Stimulated activated CD8-positive, alpha-beta memory T cell treated with anti-CD3 and anti-CD28 coated beads, Interleukin-2, amount 100 ng/mL, for 1 hour (primary cell): ENCODE results near the gene TP53RK.

ENCODE experiments used
- DNase-seq, 2 donors: peaks; one replicate each; pipeline ENCODE4 v3.0.0-alpha.2; 2020; ENCODE audit warnings: low read depth in 2 of 2

TP53RK gene

DNA sequence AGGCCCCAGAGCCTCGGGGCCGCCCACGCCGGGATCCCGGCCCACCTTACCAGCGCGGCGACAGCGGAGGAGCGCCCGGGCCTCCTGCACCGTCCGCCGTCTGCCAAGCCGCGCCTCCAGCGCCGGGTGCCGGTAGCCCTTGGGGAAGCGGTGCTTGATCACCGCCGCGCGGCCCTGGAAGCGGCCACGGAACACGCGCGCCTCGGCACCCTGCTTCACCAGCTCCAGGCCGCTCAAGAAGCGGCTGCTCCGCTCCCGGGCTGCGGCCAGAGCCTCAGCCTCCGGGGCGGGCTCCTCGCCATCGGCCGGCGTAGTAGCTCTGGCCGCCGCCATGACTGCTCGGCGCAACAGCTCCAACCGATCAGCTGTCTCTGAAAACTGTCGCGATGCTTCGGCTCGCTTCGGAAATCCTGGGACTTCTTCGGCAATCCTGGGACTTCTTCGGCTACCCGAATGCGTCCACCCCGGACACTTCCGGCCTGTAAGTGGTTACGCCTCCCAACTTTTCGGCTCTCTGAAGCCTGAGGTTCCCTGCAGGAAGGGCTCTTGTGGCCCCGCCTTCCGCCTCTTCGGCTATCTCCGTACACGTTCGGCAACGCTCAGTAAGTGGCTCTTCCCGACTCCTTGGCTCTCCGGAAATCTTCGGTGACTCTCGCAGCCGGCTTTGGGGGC is at the start of gene TP53RK:
Gene TP53RK (minus strand): TSS at position 363 of the 672 bp plus-strand sequence. CDS start 30 bp downstream, at position 333.
- DNase-seq: peak; percentile 86 to 89

DNA sequence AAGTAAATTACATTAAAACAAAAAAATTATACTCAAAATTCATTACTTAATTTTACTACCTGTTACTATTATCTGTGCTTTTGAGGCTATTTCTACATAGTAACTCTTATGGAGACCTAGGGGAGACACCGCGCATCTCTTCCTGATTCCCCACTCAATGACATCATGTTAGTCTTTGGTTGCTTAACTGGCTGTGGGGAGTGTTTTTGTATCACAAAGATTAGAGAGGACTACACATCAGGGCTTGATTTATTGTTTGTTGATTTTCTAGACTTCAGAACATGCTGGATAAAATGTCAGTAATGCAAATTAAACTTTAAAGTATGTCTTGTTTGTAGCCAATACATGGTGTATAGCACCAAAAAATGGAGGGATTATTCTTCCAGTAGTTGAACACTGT is 46.2 kb upstream of the TP53RK start:
- no peak for DNase-seq

DNA sequence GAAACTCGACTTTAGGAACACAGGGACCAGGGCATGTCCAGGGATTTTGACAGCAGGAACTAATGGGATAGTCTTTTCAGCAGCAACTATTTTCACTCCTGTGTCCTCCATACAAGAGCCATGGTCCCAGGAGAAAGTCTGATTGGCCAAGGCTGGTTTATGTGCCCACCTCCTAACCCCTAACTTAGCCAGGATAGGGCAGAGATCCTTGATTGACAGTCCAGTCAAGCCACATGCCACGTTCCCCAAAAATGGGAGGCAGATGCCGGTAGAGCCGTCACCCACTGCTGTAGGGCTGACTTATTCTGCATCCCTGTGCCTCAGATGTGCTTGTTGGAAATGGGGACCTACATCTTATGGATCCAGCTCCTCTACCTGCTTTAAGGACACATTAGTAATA is 42.5 kb upstream of the TP53RK start:
- DNase-seq: no peak

DNA sequence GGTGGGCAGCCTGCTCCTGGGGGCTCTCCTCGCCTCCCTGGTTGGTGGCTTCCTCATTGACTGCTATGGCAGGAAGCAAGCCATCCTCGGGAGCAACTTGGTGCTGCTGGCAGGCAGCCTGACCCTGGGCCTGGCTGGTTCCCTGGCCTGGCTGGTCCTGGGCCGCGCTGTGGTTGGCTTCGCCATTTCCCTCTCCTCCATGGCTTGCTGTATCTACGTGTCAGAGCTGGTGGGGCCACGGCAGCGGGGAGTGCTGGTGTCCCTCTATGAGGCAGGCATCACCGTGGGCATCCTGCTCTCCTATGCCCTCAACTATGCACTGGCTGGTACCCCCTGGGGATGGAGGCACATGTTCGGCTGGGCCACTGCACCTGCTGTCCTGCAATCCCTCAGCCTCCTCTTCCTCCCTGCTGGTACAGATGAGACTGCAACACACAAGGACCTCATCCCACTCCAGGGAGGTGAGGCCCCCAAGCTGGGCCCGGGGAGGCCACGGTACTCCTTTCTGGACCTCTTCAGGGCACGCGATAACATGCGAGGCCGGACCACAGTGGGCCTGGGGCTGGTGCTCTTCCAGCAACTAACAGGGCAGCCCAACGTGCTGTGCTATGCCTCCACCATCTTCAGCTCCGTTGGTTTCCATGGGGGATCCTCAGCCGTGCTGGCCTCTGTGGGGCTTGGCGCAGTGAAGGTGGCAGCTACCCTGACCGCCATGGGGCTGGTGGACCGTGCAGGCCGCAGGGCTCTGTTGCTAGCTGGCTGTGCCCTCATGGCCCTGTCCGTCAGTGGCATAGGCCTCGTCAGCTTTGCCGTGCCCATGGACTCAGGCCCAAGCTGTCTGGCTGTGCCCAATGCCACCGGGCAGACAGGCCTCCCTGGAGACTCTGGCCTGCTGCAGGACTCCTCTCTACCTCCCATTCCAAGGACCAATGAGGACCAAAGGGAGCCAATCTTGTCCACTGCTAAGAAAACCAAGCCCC is 36.2 kb upstream of the TP53RK start:
- no peak for DNase-seq

DNA sequence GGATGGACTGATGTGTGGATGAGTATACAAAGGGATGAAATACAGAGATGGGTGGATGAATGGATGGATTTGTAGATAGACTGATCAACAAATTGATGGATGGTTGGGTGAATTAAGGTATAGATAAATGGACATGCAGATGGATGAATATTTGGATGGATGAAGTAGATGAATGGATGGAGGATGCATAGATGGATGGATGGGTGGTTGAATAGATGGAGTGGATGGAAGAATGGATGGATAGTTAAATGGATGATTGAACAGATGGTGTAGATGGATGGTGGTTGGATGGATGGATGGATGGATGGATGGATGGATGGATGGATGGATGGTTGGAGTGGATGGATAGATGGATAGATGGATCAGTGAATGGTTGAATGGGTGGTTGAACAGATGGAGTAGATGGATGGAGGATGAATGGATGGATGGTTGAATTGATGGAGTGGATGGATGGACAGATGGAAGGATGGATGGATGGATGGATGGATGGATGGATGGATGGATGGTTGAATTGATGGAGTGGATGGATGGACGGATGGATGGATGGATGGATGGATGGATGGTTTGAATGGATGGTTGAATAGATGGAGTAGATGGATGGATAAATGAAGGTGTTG is 35.2 kb upstream of the TP53RK start:
- no peak for DNase-seq

DNA sequence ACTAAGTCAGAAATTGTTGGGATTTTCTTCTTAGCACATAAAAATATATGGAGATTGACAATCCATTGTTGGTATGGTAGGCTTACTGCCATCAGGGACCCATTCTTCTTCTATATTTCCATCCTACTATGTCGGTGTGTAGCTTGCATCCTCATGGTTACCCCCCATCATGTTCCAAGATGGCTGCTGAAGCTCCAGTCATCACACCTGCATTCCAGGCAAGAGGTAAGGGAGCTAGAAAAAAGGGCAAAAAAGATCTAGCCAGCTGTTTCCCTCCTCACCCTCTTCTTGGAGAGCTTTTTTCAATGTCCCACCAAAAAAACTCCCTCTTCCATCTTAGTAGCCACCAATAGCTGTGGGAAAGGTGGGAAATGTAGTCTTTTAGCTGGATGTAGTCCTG is 33.8 kb upstream of the TP53RK start:
- DNase-seq: no peak

DNA sequence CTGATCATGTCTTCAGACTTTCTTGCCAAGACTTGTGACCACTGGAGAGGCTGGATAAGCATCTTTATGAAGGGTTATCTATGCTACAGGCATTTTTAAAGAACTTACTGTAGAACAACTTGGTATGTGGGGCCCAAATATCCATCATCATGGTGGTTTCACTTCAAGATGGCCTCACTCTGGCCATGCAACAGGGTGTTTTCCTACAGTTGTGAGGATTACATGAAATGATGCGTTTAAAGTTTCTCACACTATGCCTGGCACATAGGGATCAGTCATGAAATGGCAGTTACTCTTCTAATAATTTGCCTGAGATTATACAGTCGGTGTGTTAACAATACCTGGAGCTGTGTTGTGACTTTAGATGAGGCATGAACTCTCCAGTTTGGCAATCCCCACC is 33.2 kb upstream of the TP53RK start:
- no peak for DNase-seq

DNA sequence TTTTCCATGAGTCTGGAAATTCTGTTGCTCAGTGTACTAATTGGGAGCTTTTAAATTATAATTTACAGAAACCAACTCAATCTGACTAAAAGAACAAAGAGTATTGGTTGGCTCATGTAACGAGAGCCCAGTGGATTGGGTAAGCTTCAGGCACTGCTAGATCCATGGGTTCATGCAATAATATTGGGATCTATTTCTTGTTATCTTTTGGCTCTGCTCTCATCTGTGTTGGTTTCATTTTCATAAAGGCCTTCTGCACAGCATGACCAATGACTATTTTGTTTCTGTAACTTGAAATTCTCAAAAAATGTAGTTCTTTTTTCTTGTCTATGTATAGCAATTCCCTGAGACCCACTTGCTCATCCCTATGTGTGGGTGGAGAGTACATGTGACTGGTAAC is 32.2 kb upstream of the TP53RK start:
- DNase-seq: no peak

DNA sequence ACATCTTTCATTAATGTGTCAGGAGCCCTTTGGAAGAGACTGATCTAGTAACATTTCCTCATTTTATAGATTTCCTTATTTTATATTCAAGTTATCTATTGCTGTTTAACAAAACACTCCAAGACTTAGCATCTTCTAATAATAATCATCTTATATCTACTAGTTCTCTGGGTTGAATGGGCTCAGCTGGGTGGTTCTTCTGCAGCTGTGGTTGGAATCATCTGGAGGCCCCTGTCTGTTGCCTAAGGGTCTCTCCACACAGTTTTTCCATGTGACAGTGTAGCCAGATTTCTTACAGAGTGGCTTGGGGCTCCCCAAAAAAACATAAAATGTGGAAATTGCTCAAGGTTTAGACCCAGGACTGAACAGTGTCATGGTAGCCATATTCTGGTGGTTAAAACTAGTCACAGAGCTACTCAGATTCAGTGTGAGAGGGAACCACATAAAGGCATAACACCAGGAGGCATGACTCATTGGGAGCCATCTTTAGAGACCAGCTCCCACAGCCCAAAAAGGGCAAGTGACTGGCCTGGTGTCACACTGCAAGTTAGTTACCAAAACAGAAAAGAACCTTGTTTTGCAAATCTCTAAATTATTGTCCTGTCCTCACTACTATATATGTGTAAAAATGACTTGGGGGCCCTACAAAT is 31.7 kb upstream of the TP53RK start:
- DNase-seq: no peak

DNA sequence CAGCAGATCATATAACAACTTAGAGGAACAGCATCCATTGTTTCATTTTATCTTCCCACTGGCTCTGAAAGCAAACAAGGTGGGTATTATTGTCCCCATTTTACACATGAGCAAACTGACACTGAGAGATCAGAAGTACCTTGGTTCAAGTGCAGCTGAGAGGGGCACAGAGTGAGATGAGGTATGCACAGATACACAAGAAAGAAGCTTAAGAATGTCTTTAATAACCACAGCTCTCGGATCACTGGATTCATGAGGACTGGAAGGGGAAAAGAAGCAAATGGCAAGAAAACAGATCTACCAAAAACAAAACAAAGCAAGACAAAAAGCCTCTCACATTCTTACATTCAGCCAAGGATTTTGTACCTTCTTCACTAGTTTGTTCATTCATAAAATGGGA is 30.8 kb upstream of the TP53RK start:
- no peak for DNase-seq

DNA sequence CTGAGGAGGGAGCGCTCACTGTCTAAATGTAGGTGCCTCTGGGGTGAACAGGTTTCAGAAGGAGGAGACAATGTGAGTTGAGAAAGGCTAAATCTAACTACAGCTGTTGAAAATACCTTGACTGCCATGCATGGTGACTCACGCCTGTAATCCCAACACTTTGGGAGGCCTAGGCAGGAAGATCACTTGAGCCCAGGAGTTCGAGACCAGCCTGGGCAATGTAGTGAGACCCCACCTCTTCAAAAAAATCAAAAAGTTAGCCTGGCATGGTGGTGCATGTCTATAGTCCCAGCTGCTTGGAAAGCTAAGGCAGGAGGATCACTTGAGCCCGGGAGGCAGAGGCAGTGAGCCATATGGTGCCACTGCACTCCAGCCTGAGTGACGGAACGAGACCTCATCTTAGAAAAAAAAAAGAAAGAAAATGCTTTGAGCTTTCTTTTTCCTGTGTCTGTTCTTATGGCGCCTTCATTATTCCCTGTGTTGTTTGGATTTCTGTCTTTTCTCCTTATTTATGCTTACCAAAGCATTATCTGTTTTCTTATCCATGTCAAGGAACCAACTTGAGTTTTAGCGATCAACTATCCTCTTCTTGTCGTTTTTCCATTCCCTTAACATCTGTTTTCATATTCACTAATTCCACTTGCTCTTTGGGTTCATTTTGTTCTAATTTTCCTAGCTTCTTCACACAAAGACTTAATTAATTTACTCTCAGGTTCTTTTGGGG is 28.7 kb upstream of the TP53RK start:
- no peak for DNase-seq

DNA sequence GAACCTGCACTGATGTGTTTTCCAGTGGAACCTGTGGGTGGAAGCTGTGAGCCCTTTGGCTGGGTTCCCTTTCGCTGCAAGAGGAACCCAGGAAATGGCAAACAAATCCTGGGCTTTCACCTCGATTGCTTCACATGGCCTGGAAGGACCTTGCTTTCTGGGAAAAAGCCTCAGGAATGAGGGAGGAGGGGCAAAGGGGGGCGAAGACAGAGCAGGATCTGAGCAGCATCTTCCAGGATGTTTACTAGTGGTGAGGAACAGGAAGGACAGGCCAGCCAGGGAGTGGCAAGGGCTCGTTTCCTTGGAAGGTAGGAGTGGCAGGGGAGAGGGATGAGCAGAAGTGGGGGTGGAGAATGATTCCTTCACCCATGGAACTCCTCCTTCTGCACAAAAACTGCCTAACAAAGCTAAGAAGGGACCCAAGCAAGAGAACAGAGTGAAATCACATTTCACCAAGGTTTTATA is 26.1 kb upstream of the TP53RK start:
- DNase-seq: no peak

DNA sequence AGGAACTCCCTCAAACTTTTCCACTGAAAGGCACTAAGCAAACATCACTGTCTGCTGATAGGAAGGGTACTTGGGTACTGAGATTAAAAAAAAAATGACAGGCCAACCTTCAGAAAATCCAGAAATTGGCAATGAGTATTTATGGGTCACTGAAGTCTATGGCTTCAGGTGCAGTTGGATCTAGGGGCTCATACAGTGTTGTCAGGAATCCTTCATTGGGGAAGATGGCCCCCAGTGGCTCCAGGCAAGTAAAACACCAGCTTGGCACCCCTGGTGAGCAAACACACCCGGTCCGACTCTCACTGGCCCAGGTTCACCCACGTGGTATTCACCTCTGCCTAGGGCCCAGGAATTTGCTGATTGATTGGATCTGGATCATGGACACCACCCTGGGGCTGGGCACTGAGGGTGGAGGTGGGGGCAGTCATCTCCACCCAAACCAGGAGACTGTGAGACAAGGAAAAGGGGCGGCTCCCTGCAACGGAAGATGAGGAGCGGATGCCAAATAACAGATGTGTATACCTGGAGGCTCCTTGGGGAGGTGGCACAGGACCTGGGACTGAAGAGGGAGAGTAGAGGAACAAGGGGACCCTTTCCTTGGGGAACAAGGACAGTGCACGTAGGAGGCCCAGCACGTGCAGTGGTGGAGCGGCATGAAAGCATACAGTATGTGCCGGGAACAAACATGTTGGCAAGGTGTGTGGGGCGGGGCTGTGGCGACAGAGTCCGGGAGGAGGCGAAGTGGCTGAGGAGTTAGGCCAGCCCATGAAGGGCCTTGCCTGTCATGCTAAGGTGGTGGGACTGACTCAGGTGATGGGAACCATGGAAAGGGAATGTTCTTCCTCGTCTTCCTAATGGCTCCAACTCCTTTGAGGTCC is 25.0 kb upstream of the TP53RK start:
- DNase-seq: no peak

DNA sequence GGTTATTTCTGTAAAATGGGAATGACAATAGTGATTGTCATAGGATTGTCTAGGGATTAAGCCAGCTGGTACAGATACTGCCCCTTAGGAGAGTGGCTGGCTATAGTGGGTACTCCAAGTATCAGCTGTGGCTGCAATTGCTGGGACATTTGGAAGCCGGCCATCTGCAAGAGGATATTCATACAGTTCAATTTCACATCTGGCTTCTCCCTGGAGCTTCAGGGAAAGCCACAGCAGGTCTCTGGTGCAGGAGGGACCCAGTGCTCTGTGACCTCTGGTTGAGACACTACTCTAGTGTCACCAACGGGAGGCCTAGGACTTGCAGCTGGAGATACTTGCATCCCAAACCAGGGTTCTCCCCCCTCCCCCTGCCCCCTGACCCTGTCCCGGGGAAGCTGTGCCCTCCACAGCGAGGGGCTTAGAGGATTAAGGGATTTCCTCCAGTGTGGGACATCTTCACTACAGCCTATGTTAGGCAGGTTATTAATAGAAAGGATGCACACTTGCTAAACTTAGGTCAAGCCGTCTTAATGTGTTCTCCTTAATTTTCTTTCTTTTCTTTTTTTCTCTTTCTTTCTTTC is 22.9 kb upstream of the TP53RK start:
- no peak for DNase-seq

DNA sequence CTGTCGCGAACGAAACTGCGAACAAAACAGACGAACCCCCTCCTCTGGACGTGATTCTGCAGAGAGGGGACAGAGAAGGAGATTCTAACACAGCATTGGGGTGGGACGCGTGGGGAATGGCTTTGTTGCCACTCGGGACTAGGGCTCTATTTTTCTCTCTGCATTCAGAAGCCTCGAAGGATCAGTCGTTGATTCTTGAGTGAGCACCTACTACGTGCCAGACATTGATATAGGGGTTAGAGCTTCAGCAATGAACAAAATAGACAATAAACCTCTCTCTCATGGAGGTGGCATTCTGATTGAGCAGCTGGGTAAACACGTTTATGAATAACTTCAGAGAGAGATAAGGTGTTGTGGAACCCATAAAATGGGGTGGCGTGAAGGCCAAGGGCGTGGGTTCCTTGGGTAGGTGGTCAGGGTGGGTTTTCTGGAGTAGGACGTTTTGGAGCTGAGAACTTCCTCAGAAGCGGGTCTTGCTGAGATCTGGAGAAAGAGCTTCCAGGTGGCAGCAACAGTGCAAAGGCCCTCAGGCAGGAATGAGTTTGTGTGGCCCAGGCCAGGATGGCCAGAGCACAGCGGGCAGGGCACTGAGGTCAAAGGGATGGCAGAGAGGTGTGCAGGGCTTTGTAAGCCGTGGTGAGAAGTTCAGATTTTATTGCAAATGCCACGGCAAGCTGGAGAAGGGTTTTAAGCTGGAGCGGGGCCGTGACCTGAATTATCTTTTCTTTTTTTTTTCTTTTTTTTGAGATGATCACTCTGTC is 21.1 kb upstream of the TP53RK start:
- no peak for DNase-seq

DNA sequence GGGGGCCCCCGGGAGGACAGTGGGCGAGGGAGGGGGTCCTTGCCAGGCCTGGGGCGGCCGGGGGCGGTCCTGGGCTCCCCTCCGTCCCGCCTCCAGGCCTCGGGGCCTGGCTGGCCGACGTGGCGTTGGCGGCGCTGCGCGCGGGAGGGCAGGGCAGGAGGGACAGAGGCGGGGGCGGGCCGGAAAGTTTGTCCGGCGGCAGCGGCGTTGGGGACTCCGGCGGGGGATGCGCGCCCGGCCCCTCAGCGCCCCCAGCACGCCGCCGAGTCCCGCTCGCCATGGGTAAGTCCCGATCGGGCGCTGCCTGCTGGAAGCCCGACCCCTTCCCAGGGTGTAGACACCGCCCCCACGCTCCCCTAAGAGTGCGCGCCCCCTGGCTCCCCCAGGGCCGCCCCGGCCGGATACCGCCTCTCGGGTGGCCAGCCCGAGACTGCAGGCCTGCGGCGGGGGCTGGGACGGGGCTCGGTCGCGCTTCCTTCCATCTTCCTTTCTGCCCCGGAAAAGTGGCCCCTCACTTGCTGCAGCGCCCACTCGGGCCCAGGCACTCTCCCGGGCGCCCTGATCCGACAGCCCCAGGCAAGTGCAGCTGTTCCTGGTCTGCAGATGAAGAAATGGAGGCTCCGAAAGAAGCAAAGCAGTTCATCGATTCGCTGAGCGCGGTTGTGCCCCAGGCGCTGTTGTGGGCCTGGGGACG is 20.4 kb upstream of the TP53RK start, which contains the start of gene SLC2A10:
Gene SLC2A10 (plus strand): TSS at position 191 of the 694 bp plus-strand sequence. CDS start 88 bp downstream, at position 279.
- no peak for DNase-seq

DNA sequence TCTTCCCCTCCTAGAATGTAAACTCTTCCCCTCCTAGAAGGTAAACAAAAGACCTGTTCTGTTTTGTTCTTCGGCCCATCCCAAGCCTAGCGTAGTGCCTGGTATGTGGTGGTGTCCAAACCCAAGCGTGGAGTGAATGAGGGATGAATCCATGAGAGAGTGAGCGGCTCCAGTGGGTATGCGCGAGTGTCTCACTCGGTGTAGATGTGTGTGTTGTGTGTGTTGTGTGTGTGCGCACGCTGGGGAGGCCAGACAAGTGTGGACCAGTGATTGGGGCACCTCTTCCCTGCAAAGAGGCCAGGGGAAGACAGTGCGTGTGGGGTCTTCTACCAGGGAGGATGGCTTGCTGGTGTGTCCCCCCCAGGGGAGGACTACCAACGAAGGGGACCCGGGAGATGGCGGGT is 19.8 kb upstream of the TP53RK start:
- no peak for DNase-seq

DNA sequence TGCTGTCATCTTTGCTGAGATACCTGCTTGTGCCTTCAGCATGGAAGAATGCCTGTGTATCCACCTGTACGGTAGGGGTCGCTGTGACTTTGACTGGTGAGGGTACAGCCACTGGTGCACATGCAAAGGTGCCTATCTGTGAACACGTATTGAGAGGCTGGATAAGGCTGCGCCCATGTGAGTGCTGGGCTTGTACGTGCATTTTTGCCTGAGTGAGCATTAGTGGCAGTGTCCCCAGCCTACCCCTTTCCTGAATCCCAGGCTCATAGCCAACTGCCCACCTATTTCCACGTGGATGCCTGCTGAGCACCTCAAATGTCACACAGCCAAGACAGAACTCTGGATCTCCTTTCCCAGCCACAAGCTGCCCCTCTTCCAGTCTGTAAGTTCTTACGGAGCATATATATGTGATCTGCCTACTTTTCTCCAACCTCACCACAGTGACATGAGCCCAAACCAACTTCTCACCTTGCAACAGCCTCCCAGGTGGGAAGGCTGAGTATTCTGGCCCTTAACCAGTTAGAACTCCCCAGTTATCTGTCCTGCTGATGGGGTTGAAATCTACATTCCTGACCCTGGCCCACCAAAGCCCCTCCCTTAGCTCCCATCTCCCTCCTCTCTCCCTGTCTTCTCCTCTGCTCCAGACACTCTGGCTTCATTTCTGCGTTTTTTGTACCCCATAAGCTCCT is 19.1 kb upstream of the TP53RK start:
- DNase-seq: no peak
